Osteocyte (in vitro differentiated cells): ENCODE results near the gene RPRD1B. TPM values are rescaled to one million over a fixed set of nuclear protein-coding genes. Genes with fewer than 3 reads are reported as not detected.

ENCODE experiments used
- DNase-seq: peaks from one replicate; pipeline ENCODE4 v3.0.0; 2021; ENCODE audit warnings: mixed read lengths; ENCODE audit not compliant: unreplicated experiment; ENCODE audit errors: extremely low spot score
- H3K27ac Mint-ChIP-seq: one replicate; pipeline ENCODE4 v1.8.0; 2021; ENCODE audit warnings: mild to moderate bottlenecking, mixed read lengths; ENCODE audit not compliant: unreplicated experiment
- H3K27me3 Mint-ChIP-seq: one replicate; pipeline ENCODE4 v1.8.0; 2021; ENCODE audit warnings: mixed read lengths; ENCODE audit not compliant: unreplicated experiment
- H3K36me3 Mint-ChIP-seq: one replicate; pipeline ENCODE4 v1.8.0; 2021; ENCODE audit warnings: mixed read lengths; ENCODE audit not compliant: unreplicated experiment
- H3K4me1 Mint-ChIP-seq: one replicate; pipeline ENCODE4 v1.8.0; 2021; ENCODE audit warnings: mixed read lengths; ENCODE audit not compliant: unreplicated experiment
- H3K4me3 Mint-ChIP-seq: one replicate; pipeline ENCODE4 v1.8.0; 2021; ENCODE audit warnings: mild to moderate bottlenecking, moderate library complexity, mixed read lengths; ENCODE audit not compliant: unreplicated experiment
- H3K9me3 Mint-ChIP-seq: one replicate; pipeline ENCODE4 v1.8.0; 2021; ENCODE audit warnings: mixed read lengths; ENCODE audit not compliant: unreplicated experiment
- CTCF ChIP-seq: fragments of 200-600 bp; sonication (generic); IDR thresholded peaks from 2 replicates; pipeline ENCODE4 v1.5.0; 2021; ENCODE audit warnings: antibody characterized with exemption, mild to moderate bottlenecking, moderate library complexity
- total RNA-seq: library from RNA; stranded (reverse); gene quantifications from 2 replicates; pipeline ENCODE4 v1.2.1, GENCODE V29; 2021

RPRD1B gene
- total RNA-seq, 1 donor from 2014 or later = 28.5 TPM

DNA sequence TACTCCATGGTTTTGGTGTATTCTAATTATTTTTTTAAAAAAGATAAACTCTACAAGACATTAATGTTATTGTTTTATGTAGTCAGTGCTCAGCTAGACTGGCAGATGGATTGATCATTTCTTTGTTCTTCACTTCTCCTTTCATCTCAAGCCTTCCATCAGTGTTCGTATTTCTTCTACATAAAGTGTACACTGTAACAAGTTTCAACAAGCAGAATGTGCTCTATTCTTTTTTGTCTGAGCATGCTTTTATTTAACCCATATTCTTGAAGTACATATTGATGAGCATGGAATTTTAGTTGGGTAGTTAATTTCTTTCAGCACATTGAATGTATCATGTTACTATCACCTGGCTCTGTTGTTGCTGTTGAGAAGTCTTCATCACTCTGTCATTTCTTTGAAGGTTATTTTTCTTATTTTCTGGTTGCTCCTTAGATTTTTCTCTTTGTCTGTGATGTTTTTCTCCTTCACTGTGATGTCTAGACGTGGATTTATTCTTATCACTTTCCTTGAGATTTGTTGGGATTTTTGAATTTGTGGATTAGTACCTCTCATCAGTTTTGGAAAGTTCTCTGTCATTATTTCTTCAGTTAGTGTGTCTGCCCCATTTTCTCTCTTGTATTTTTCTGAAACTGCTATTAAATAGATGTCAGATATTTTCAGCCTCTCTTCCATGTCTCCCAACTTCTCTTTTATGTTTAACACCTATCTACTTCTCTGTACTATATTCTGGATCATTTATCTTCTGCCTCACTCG, 83.0 kb downstream of the RPRD1B start:
- Mint-ChIP-seq H3K27ac (no peak overlapping the region), H3K27me3 (no peaks in the 10 kb centered on the region), H3K4me3 (no peak overlapping the region)

DNA sequence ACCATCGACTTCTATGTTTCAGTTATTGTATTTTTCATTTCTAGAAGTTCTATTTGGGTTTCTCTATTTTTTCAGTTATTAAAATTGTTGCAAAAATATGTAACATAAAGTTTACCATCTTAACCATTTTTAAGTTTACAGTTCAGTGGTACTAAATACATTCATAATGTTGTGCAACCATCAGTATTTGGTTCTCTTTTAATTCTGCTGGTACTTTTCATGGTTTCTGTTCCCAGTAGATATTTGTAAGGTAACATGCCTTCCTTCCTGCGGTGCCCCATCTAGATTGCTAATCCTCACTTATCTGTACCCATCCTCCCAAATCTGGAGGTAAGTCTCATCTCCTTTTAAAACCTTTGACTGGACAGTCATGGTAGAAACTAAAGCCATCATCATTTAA, 83.7 kb downstream of the RPRD1B start:
- H3K4me1 Mint-ChIP-seq = peaks cover 9% of the 10 kb centered on the region
- TF ChIP-seq CTCF = no peak
- H3K9me3 Mint-ChIP-seq = peaks cover 11% of the 10 kb centered on the region
- H3K4me3 Mint-ChIP-seq = no peak overlapping the region
- no peak for DNase-seq
- H3K36me3 Mint-ChIP-seq = no peaks in the 10 kb centered on the region
- H3K27me3 Mint-ChIP-seq = no peaks in the 10 kb centered on the region
- no peak overlapping the region for H3K27ac Mint-ChIP-seq

More for the DNA sequence above, 83.0 kb downstream of the RPRD1B start:
- DNase-seq = no peak
- TF ChIP-seq CTCF = no peak
- Mint-ChIP-seq H3K9me3 (peaks cover 11% of the 10 kb centered on the region), H3K4me1 (peaks cover 11% of the 10 kb centered on the region), H3K36me3 (no peaks in the 10 kb centered on the region)

GRCh38 chr20:38117635-38118034, 84.1 kb downstream of the RPRD1B start:
- H3K4me3 Mint-ChIP-seq = no peak overlapping the region
- peaks cover 12% of the 10 kb centered on the region for H3K4me1 Mint-ChIP-seq
- DNase-seq = peak; percentile 7
- H3K27me3 Mint-ChIP-seq = no peaks in the 10 kb centered on the region
- no peak for TF ChIP-seq CTCF
- peaks cover 11% of the 10 kb centered on the region for H3K9me3 Mint-ChIP-seq
- no peak overlapping the region for H3K27ac Mint-ChIP-seq
- H3K36me3 Mint-ChIP-seq = no peaks in the 10 kb centered on the region

GRCh38 chr20:38119446-38119845, 85.9 kb downstream of the RPRD1B start:
- H3K4me1 Mint-ChIP-seq = peaks cover 18% of the 10 kb centered on the region
- TF ChIP-seq CTCF = no peak
- H3K27me3 Mint-ChIP-seq = no peaks in the 10 kb centered on the region
- no peaks in the 10 kb centered on the region for H3K36me3 Mint-ChIP-seq
- peak; percentile 6 for DNase-seq
- H3K4me3 Mint-ChIP-seq = no peak overlapping the region
- H3K27ac Mint-ChIP-seq = no peak overlapping the region
- H3K9me3 Mint-ChIP-seq = peaks cover 11% of the 10 kb centered on the region

DNA sequence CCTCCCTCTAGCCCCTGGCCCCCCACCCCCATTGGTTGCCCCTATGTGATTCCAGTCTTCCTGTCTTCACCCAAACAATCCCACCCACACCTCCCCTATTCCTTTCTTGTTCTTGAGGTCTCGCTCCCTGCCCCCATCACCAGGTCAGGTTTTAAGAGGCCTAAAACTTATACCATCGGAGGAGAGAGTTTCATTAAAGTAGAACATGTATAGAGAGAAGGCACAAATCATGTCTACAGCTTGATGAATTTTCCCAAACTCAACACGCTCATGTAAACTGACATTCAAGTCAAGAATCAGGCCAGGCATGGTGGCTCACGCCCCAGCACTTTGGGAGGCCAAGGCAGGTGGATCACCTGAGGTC, 87.1 kb downstream of the RPRD1B start:
- peaks cover 11% of the 10 kb centered on the region for H3K9me3 Mint-ChIP-seq
- H3K27ac Mint-ChIP-seq = no peak overlapping the region
- H3K27me3 Mint-ChIP-seq = no peaks in the 10 kb centered on the region
- H3K4me1 Mint-ChIP-seq = peaks cover 25% of the 10 kb centered on the region
- no peaks in the 10 kb centered on the region for H3K36me3 Mint-ChIP-seq
- no peak for TF ChIP-seq CTCF
- H3K4me3 Mint-ChIP-seq = no peak overlapping the region
- DNase-seq = peak; percentile 63
